NCI-H1092 (cell line): ENCODE measurements around the gene CKAP2.
"Not testable (repeated sequence)": the region's sequence is repeated elsewhere in the genome, so short reads cannot be mapped to it uniquely, and the experiment has no call there.

ENCODE experiments used
- DNase-seq: peaks from one replicate; lab custom pipeline; 2025; lab: John Stamatoyannopoulos, UW

CKAP2 gene

DNA sequence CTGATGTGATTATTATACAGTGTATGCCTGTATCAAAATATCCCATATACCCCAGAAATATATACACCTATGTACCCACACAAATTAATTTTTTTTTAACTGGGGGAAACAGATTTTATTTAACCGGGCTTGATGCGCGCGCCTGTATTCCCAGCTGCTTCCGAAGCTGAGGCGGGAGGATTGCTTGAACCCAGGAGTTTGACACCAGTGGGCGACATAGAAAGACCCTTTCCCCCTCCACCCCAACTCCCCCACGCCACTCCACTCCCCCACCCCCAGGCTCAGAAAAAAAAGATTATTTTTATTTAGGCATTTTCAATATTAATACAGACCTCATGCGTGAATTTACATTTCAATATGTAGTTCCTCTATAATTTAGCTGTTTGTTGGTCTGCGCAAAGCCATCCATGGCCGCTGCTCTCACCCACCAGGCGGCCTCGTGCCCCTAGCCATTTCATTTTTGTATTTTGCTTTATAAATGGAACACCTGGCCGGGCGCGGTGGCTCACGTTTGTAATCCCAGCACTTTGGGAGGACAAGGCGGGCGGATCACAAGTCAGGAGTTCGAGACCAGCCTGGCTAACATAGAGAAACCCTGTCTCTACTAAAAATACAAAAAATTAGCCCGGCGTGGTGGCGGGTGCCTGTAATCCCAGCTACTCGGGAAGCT lies 4.0 kb upstream of the CKAP2 start:
- no peak for DNase-seq

DNA sequence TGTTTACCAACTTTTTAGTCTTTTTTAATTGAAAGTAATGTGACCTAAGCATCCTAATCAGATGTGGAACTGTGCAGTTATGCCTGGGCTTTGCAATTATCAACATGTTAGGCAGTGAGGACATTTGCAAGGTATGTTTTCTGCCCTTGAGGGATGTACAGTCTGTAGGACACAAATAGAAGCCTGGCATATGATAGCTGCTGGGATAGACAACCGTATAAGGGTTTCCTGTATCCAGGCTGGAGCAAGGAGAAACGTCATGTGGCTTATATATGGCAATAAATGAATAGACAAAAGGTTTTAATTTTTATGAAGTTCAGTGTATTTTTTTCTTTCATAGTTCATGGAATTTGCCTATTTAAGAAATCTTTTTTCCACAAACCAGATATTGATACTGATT lies 2.8 kb upstream of the CKAP2 start:
- DNase-seq = no peak

DNA sequence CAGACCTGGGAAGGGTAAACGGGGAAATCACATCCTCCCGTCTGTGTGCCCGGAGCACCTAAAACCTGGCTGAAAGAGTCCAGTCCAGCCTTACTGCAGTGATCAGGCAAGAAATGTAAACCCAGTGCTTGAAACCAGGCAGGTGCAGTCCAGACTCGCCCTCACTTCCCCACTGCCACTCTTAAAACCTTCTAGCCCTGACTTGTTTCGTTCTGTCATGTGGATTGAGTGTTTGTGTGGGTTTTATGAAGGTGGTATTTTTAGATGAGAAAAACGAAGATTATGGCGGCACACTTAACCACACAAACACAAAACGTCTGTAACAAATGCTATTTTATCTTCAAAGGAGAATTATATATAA lies 839 bp upstream of the CKAP2 start:
- no peak for DNase-seq

DNA sequence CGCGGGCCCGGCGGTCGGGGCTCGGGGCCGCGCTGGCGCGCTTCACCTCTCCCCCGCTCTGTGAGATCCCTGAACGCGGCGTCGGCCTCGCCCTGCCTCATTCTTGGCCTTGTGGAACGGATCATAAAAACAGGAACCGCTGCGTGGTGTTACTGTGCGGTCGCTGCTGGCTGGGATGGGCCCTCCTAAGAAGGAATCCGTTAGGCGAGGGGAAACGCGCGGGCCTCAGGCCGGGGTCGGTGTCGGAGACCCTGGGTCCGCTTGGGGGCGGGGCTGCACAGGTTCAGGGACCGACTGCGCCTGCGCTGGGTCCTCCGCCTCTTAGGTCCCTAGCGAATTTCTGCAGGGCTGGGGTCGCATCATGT lies 381 bp downstream of the CKAP2 start:
- DNase-seq = peak; percentile 58

- no peak for DNase-seq
These were observed 4.4 kb downstream of the CKAP2 start for GRCh38 chr13:52459668-52460067.

- DNase-seq = no peak
These were observed 6.0 kb downstream of the CKAP2 start for GRCh38 chr13:52461265-52461664.

DNA sequence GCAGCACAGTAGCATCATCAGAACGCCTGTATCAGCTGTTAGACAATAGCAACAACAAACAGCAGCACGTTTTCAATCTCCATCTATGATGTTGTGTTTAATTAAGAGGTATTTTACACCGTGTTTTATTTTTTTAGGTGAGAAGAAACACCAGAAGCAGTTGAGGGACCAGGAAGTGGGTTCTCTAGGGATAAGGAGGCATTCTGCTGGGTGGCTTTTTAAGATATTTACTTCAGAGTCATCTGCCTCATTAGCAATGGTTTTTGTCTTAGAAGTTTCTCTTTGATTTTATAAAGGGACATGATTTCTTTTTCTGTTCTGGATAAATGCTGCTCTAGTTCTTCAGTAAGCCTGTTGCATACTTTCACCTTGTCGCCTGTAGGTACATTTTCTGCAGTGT lies 8.2 kb downstream of the CKAP2 start:
- no peak for DNase-seq

DNA sequence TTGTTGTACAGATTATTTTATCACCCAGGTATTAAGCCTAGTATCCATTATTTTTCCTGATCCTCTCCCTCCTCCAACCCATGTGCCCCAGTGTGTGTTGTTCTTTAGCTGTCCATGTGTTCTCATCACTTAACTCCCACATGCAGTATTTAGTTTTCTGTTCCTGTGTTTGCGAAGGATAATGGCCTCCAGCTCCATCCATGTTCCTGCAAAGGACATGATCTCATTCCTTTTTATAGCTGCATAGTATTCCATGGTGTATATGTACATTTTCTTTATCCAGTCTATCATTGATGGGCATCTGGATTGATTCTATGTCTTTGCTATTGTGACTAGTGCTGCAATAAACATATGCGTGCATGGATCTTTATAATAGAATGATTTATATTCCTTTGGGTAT lies 13.2 kb downstream of the CKAP2 start:
- DNase-seq = not testable (repeated sequence)

GRCh38 chr13:52480677-52481428 lies 25.6 kb downstream of the CKAP2 start:
- DNase-seq = not testable (repeated sequence)

- not testable (repeated sequence) for DNase-seq
These were observed 31.8 kb downstream of the CKAP2 start for GRCh38 chr13:52487078-52487477.

DNA sequence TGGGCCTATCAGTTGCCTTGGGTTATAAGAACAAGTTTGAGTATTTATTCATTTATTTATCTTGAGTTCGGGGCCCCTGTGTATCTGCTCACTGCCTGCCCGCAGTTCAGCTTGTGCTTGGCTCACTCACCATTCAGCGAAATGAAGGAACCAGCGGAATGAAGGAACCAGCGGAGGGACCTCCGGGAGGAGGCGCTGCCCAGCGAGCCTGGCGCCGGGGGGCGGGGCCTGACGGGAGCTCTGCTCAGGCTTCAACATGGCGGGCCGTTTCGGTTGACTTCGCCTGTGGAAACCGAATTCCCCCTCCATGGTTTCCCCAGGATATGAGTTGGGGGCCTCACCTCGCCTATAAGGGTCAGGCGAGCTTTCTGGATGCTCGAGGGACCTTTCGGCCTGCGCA lies 33.5 kb downstream of the CKAP2 start:
- not testable (repeated sequence) for DNase-seq

DNA sequence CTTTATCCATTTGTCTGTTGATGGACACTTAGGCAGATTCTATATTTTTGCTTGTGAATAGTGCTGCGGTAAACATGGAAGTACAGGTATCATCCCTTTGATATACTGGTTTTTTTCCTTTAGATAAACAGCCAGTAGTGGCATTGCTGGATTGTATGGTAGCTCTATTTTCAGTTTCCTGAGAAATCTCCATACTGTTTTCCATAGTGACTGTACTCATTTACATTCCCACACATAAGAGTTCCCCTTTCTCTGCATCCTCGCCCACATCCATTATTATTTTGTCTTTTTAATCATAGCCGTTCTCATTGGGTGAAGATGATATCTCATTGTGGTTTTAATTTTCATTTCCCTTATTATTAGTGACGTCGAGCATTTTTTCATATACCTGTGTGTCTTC lies 35.7 kb downstream of the CKAP2 start:
- DNase-seq = not testable (repeated sequence)

DNA sequence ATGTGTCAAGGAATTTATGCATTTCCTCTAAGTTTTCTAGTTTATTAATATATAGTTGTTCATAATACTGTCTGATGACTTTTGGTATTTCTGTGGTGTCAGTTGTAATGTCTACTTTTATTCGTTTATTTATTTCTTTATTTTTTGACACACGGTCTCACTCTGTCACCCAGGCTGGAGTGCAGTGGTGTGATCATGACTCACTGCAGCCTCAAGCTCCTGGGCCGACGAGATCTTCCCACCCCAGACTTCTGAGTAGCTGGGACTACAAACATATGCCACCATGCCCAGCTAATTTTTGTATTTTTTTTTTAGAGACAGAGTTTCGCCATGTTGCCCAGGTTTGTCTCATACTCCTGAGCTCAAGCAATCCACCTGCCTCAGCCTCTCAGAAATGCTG lies 39.0 kb downstream of the CKAP2 start:
- not testable (repeated sequence) for DNase-seq

DNA sequence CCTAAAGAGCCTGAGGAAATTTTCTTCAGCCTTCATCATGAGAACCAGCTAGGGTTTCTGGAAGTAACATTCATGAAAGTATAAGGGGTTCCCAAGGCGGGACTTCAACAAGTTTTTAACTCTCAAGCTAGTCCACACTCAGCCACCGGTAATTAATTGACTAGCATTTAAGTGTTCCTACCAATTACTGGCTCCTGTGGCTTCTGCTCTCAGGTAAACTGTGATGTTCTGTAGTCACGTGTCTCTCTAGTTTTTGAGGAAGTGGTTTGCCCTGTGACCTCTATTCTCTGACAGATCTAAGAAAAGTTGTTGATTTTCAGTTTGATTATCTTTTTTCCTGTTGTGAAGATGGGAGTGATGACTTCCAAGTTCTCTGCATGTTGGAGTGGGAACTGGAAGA lies 42.7 kb downstream of the CKAP2 start:
- not testable (repeated sequence) for DNase-seq

DNA sequence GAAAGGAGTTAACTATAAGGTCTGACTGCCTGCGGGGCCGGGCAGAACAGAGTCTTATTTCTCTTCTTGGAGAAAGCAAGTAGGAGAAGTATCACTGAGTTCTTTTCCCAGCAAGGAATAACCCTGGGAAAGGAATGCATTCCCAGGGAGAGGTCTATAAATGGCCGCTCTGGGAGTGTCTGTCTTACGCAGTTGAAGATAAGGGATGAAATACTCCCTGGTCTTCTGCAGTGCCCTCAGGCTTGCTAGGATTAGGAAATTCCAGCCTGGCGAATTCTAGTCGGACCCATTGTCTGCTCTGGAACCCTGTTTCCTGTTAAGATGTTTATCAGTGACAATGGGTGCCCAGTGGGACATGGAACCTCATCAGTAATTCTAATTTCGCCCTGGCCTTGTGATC lies 47.0 kb downstream of the CKAP2 start:
- DNase-seq = not testable (repeated sequence)

DNA sequence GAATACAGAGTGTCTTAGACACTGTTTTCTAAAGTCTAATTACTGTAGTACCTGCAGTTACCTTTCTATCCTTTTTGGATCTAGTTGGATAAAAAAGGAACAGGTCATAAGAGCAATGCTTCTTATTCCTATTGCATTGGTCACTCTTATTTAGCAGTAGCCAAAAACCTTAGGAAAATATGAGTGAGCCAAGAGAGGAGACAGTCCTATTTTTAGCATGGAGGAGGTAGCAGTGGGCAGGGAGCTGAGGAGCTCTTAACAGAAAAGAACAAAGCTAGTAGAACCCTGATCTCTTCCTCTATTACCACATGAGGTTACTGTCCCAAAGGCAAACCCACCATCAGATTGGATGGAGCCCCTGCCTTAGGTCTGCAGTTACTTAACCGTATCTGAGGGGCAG lies 50.6 kb downstream of the CKAP2 start:
- DNase-seq = not testable (repeated sequence)

- DNase-seq = not testable (repeated sequence)
These were observed 54.3 kb downstream of the CKAP2 start for GRCh38 chr13:52509532-52509931.

DNA sequence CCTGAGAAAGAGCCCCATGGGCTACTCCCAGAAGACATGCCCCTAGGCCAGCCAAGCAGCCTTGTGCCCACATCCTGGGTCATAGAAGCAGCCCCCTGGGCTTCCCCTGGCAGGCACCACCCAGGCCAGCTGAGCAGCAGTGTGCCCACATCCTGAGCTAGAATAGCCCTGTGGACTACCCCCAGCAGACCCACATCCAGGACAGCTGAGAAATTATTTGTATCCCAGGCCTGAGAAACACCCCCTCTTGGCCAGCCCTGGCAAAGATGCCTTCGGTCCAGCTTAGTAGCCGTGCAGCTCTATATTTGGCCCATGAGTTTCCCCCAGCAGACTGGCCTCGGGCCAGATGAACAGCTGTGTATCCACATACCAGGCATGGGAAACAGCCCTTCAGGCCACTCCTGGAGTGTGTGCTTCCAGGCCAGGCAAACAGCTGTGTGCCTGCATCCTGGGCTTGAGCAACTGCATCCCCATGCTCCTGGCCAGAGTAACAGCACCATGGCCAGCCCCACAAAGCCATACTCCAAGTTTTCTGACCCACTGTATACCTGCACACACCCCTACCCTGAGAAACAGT lies 55.0 kb downstream of the CKAP2 start:
- DNase-seq = not testable (repeated sequence)

- DNase-seq = not testable (repeated sequence)
These were observed 56.3 kb downstream of the CKAP2 start for GRCh38 chr13:52511598-52511997.

- not testable (repeated sequence) for DNase-seq
These were observed 58.8 kb downstream of the CKAP2 start for GRCh38 chr13:52513957-52514596.

DNA sequence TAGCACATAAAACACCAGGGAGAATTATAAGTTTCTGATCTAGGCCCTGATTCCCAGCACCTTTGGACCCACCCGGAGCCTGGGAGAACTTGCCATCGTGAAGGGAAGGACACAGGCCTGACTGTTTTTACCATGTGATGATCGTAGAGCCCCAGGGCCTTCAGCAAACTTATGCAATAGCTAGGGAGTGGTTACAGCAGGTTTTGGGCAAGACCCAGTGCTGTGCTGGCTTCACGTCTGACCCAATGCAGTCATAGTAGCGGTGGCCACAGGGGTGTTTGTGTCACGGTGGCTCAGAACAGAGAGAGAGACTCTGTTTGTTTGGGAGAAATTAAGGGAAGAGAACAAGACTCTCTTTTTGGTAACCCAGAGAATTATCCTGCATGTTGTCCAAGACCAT lies 68.0 kb downstream of the CKAP2 start:
- DNase-seq = not testable (repeated sequence)
